PC-3 (cell line): Measurements from ENCODE around the gene ANKFN1.

Source experiments
- EZH2 ChIP-seq: fragments of 300-600 bp; sonication (generic); IDR thresholded peaks from one replicate; pipeline ENCODE4 v1.6.1; 2017; ENCODE audit warnings: antibody characterized with exemption, mild to moderate bottlenecking, low read length; ENCODE audit not compliant: unreplicated experiment
- EZH2phosphoT487 ChIP-seq: fragments of 300-600 bp; sonication (generic); IDR thresholded peaks from 2 replicates; pipeline ENCODE4 v1.6.1; 2018; ENCODE audit warnings: mild to moderate bottlenecking, antibody characterized with exemption, low read length, borderline replicate concordance
- TF ChIP-seq, protein P1 (sequence below): fragments of 300-600 bp; sonication (generic); conservative IDR thresholded peaks from 2 replicates; pipeline ENCODE4 v1.5.1; 2017; ENCODE audit warnings: antibody characterized with exemption, low read depth, mild to moderate bottlenecking, low read length

- TF ChIP-seq, protein P1, sequence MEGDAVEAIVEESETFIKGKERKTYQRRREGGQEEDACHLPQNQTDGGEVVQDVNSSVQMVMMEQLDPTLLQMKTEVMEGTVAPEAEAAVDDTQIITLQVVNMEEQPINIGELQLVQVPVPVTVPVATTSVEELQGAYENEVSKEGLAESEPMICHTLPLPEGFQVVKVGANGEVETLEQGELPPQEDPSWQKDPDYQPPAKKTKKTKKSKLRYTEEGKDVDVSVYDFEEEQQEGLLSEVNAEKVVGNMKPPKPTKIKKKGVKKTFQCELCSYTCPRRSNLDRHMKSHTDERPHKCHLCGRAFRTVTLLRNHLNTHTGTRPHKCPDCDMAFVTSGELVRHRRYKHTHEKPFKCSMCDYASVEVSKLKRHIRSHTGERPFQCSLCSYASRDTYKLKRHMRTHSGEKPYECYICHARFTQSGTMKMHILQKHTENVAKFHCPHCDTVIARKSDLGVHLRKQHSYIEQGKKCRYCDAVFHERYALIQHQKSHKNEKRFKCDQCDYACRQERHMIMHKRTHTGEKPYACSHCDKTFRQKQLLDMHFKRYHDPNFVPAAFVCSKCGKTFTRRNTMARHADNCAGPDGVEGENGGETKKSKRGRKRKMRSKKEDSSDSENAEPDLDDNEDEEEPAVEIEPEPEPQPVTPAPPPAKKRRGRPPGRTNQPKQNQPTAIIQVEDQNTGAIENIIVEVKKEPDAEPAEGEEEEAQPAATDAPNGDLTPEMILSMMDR, result no peak
- TF ChIP-seq EZH2phosphoT487, result no peak
- no peak for TF ChIP-seq EZH2
These were observed 206.2 kb downstream of the ANKFN1 start for GRCh38 chr17:56359518-56359917.
